ENCODE results near the gene TIGD1.

DNA sequence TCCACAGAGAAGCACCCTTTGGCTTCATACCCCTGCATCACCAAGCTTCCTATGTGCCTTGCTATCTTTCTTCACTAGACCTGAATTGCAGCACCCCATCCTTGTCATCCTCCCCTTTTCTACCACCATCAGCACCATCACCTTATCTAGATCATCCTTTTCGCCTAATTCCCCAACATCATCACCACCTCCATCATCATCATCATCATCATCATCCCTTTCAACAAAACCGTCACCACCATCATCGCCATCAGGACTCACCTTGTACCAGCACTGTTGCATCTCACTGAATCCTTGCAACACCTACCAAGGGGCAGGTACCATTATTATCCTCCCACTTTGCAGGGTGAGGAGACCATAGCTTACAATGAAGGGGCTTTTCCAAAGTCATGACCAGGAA is 51.9 kb downstream of the TIGD1 start:
- TF ChIP-seq YY1 (IDR thresholded peaks at IDR 0.05; ENCODE audit: insufficient read depth, insufficient read length) (no peak), ZNF274 (IDR thresholded peaks at IDR 0.05; ENCODE audit: low read depth, low read length) (no peak)
